HG03103 (cell line): Measurements from ENCODE around the gene RARRES2.

Experiments used
- ATAC-seq: cut with Tn5 transposase; IDR thresholded peaks from one replicate; pipeline ENCODE4 v1.9.1; 2021; ENCODE audit warnings: low read depth; ENCODE audit not compliant: unreplicated experiment

RARRES2 gene

DNA sequence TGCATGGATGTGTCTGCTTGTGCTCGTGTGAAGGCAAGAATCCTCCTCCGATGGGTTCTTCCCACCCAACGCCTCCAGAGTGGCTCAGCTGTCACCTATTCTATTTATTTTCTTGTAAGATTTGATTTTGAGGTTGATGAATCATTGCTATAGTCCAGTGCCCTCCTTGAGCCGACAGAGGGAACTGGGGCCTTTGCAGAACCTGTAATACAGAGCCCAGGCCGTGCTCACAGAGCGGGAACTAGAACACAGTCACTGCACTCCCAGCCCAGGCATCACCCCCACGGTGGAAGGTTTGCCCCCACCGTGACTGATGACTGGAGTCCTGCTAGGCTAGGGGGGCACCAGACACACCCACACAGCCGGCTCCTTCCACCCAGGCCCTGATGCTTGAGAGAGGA is 2.0 kb downstream of the RARRES2 start:
- no peak for ATAC-seq

DNA sequence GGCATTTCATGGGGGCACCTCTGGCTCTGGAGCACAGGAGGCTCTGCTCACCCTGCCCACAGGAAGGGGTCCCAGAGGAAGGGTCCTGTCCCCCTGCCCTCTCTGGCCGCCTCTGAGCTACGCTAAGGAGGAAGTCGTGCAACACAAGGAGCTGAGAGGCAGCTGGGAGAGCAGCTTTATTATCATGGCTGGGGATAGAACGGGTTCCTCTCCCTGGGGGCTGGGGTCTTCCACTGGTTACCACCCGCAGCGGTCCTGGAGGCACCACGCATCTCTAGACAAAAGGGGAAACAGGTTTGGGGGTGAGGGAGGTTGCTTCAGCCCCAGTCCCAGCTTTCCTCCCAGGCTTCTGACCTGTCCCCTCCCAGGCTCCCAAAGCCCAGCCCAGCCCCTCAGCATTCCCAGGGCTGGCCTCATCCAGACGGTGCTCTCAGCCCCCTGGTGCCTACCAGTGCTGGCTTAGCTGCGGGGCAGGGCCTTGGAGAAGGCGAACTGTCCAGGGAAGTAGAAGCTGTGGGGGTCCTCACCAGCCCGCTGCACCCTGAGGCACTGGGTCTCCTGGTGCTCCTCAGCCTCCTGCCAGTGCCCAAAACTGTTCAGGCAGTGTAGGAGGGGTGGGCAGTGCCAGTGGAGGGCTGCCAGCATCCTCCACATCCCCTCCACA is 3.1 kb downstream of the RARRES2 start:
- no peak for ATAC-seq

DNA sequence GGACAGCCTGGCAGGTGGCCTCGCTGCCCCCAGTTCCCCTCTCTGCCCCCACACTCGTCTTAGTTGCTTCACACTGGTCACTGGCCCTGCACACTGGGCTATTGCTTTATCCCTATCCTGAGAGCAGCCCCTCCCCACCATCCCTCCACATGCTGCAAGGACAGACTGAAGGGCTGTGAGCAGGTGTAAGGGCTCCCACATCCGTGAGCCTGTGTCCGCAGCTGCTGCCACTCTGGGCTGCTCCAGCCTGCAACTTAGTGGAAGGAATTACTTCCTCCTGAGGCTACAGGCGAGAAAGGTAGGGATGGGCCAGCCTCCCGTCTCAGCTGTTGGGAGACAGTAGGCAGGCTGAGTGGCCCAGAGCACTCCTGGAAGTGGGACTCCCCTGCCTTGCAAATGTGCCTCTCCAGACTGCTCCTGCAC is 3.8 kb downstream of the RARRES2 start:
- no peak for ATAC-seq

DNA sequence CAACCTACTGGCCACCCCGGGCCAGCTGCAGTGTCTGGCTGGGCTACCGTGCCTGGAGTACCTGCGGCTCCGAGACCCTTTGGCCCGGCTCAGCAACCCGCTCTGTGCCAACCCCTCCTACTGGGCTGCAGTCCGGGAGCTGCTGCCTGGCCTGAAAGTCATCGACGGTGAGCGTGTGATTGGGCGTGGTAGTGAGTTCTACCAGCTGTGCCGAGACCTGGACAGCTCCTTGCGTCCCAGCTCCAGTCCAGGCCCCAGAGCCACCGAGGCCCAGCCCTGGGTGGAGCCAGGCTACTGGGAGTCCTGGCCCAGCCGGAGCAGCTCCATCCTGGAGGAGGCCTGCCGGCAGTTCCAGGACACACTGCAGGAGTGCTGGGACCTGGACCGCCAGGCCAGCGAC is 4.2 kb downstream of the RARRES2 start:
- no peak for ATAC-seq

DNA sequence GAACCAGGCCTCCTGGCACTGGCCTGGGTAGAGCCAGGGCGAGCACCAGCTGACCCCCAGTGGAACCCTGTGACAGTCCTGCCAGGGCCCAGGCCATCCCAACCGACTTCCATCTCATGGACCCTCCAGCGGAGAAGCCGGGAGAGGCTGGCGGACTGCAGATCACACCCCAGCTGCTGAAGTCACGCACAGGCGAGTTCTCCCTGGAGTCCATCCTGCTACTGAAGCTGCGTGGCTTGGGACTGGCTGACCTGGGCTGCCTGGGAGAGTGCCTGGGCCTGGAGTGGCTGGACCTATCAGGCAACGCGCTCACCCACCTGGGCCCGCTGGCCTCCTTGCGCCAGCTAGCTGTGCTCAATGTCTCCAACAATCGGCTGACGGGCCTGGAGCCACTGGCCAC is 4.7 kb downstream of the RARRES2 start:
- ATAC-seq = no peak

DNA sequence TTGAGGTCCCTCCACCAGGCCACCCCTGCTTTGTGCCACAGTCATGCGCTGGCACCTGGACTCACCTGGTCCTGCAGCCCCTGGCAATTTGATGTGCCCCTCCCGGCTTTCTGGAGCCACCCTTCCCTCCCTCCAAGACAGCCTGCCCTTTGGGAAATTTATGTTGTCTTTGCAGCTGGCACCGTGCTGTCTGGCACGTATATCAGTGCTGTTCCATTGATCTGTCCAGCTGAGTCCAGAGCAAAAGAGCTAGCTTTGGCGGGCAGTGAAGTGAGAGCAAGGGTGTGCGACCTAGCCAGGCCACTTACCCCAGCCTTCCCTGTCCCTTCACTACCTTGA is 5.7 kb downstream of the RARRES2 start:
- ATAC-seq = no peak

DNA sequence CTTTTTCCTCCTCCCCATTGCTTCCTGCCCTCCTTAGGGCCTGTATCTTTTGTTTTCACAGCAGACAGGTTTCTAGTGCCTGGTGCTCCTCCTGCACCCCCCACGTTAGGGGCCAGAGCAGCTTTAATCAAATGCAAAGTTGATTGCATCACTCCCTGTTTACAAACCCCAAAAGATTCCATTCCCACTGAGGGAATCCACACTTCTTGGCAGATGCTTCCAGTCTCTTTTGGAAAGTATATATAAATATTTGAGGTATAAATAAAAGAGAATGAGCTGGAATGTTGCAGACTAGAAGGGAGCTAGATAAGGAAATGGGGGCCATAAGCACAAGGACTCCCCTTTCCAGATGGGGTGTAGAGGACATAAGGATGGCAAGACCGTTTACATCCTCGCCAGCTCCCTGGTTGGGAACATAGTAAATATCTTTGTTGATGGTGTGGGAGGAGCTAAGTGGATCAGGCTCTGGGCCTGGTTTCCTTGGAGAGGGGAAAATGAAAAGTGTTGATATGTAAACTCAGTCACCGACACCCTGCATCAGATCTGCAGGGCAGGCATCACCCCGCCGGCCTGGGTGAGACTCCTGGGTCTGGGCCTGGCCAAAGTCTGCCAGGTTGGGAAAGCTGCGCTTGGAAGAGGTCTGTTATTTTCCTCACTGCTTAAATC is 6.2 kb downstream of the RARRES2 start:
- no peak for ATAC-seq

DNA sequence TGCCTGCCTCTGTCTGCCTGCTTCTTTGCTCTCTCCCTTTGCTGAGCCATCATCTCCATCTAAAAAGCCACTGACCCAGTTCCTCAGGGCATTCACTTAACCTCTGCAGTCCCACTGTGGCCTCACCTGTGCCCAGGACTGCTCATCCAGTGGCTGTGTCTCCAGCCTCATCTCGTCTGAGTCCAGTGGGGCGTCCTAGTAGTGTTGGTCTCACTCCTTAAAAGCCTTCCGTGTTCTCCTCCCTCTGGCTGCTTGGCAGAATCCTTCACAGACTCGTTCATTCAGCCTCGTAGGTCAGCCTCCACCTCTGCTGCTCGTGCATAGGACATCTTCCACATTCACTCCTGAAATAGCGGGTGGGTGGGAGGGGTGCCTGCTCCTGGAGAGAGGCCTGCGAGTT is 7.3 kb downstream of the RARRES2 start:
- no peak for ATAC-seq

DNA sequence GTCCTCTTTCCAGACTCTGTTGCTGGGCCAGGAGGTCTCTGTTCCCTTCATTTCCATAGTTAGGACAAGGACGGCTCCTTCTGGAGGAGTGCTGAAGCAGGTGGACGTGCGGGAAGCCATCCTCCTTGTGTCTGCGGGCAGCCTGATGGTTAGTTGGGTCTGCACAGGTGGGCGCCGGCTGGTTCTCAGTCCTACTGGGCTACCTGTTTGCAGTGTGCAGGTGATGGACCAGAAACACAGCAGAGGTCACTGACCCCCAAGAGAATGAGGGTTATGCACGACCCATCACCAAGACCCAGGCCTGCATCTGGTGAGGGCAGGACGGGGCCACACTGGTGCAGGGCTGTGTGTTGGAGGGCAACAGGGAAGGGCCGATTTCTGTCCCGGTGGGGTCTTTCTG is 7.8 kb downstream of the RARRES2 start:
- ATAC-seq = no peak

DNA sequence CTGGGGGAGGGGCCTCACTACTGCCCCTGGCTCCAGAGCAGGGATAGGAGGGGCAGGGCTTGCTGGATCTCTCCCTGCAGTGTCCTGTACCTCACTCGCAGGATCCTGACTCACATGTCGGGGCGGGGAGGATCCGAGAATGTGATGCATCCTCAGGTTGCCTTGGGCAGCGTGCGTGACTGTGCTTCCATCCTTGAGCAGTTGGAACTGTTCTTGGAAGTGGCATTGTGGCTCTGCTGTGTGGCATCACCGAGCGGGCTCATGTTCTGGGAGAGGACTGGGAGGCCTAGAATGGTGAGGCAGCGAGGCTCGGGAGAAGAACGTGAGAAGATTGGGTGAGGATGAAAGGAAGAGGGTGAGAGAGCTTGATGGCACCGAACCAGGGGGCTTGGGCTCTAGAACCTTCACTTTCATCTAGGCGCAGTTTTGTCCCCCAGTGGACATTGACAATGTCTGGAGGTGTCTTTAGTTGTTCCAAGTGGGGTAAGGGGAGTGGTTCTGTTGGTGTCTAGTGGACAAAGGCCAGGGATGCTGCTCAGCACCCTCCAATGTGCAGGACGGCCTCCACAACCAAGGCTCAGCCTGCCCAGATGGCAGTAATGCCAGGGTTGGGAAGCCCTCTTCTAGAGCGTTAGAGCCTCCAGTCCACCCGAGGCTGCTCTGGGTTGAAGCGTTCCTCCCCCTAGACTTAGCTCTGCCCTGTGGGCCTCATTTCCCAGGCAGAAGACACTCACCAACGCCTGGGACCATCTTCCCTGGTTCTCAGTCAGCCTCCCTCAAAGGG is 8.4 kb downstream of the RARRES2 start:
- no peak for ATAC-seq

DNA sequence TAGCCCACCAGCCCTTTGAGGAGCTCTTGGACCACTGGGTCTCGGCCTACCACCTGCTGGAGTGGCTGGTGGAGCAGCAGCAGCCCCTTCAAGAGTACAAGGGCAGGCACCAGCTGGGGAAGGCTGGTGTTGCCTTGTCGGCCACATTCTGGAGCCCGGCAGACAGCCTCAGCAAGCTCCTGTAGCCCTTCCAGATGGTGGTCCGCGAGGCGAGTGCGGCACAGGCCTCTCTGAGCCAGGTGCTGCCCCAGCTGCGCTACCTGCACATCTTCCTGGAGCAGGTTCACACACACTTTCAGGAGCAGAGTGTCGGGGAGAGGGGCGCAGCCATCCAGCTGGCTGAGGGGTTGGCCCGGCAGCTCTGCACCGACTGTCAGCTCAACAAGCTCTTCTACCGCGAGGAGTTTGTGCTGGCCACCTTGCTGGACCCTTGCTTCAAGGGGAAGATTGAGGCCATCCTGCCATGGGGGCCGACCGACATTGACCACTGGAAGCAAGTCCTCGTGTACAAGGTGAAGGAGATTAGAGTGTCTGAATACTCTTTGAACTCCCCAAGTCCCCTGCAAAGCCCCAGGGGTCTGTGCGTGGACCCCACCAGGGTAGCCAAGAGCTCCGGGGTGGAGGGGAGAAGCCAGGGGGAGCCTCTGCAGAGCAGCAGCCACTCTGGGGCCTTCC is 11.1 kb downstream of the RARRES2 start:
- no peak for ATAC-seq

DNA sequence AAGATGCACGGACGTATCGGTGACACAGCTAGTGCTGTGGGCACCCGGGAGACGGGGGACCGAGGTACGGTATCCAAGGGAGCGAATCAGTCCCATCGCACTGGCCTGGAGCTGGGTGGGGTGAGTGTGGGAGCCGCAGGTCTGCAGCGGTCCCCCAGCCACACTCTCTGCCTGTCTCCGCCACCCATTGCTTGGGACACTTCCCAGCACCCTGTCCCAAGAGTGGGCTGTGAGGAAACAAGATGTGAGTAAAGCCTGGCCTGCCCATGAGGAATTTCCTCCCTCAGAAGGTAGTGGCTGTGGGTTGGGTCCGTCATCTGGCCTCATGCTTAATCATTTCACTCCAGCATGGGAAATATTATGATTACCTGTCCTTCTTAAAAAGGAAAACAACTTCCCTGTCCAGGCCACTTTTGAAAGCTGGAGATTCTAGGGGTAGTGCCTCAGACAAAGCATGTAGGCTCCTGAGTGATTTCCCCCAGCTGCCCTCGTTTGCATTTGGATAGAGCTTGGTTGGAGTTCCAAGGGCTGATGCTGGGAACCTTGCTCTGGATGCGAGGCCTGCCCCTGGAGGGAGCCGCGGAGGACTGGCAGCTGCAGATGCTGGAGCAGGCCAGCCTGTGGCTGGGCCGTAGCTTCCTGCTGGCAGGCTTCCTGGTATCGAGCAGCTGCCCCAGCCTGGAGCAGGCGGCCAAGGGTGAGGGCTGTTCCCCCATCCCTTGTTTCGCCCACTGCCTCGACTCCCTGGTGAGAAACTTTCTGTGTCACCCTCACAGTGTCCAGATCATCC is 11.9 kb downstream of the RARRES2 start:
- no peak for ATAC-seq

DNA sequence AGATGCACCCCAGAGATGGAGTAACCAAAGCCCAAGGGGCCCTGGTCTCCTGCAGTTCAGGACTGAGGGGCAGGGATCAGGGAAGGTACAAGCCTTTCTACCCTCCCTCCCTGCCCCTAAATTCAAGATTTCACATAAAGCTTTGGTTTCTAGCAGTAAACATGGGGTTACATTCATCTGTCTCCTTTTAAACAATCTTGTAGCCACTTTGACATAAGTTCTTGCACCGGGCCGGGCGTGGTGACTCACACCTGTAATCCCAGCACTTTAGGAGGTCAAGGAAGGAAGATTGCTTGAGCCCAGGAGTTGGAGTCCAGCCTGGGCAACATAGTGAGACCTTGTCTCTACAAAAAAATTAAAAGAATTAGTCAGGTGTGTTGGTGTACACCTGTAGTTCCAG is 14.1 kb downstream of the RARRES2 start:
- ATAC-seq = no peak

DNA sequence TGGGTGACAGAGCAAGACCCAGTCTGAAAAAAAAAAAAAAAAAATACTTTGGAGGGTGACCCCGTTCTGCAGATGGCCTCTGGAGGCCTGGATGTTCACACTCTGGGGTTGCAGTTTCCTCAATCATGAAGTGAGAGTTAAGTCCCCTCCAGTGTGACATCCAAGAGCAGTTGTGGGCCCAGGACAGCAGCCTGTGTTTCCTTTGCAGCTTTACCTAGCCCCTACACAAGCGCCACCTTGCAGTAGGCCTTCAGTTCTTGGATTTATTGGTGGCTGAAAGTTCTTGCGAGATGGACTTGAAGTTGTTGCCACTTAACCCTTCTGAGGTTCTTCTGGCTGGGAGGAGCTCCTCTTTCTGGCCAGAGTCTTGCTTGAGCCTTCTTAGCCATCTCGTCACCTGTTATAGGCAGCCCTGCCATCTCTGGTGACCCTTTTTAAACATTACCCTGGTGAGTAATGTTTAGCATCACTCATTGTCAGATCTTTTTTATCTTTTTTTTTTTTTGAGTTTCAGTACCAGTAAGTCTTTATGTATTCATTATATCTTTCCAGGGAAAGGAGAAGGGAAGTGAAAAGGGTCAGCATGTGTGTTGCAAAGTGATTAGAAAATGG is 14.7 kb downstream of the RARRES2 start:
- no peak for ATAC-seq

DNA sequence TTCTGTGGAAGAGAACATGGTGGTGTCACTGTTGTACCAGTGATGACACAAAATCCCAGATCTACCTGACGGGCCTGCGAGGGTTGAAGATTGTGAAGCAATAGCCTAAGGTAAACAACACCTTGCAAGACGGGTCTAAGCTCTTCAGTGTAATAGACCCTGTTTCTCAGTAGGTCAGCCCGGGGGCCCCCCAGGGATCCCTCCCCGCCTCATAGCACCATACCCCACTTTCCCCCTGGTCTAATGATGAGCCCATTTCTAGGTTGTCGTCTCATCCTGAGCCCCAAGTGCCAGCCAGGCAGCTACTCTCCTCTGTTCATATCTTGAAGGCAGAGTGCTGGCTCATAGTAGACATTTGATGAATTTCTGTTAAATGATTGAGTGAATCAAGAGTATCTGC is 15.5 kb downstream of the RARRES2 start:
- no peak for ATAC-seq

DNA sequence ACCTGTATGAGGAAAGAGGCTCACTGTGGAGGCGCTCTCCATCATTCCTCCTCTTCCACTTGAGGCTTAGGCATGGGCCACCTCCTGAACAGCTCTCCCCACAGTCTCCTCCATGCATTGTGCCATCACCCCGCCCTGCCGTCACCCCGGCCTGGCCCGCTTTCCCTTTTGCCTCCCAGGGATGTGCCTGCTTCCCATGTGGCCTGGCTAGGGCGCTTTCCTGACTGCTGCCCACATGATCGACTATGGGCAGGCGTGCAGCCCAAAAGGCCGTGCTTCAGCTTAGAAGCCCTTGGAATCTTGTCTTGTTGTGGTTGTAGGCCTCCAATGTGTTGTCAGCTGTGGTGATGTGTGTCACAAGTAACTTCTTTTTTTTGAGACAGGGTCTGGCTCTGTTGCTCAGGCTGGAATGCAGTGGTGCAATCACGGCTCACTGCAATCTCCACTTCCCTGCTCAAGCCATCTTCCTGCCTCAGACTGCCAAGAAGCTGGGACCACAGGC is 16.3 kb downstream of the RARRES2 start:
- ATAC-seq = no peak

DNA sequence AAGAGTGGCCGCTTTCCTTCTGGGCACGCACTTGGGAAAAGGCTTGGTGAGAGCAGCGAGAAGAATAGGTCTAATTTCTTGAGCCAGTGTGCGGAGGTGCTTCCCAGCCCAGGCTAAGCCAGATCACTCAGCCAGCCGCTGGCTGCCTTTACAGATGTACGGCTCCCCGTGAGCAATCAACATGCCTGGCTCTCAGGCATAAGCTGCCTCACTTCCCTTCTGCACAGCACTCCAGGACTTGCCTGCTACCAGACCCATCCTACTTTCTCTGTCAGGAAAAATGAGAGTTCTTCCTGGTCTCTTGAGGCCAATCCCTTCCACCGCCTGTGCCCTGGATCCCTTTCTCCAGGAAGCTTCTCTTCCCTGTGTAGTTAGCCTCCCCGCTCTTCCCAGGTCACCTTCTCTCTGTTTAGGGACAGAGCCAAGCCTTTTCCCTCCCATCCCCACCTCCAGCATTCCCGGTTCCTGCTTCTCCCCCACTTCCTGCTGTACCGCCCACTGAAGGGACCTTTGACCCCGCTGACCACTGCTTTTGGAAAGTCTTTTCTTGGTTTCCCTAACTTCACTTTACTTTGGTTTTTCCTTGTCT is 17.0 kb downstream of the RARRES2 start:
- no peak for ATAC-seq

DNA sequence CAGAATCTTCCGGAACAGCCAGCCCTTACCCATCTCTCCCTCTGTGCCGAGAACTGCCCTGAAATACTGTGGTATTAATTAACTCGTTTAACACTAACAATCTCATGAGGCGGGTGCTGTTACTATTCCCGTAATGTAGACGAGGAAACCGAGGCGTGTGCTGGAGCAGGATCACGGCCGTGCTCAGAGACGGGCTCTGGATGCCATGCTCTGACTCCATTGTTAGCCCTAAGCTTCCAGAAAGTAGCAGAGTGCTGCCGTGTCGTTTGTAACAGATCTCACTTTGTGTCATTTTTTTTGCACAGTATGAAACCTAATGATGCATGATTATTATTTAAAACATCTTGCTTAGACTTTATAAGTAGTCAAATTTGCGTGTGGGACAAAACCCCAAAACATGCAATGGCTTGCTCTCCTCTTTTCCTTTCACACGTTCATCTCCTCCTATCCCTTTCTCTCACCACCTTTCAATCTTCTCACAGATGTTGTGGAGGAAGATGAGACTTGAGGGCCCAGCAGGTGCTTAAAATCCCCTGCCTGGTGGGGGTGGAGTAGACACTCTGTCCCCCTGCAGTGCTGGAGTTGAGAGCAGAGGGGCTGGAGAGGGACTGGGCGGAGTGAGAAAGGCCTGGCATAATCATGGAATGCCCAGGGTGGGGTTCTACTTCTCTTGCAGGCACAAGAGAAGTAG is 17.6 kb downstream of the RARRES2 start:
- peak; percentile 15 for ATAC-seq
